ENCODE results near the gene SRGAP2C.
"Not testable (repeated sequence)": the region's sequence is repeated elsewhere in the genome, so short reads cannot be mapped to it uniquely, and the experiment has no call there.

SRGAP2C gene

GRCh38 chr1:121418369-121419049 is 233.7 kb downstream of the SRGAP2C start:
- peak; percentile 30 for DNase-seq (ENCODE audit: low read depth, low spot score)

DNA sequence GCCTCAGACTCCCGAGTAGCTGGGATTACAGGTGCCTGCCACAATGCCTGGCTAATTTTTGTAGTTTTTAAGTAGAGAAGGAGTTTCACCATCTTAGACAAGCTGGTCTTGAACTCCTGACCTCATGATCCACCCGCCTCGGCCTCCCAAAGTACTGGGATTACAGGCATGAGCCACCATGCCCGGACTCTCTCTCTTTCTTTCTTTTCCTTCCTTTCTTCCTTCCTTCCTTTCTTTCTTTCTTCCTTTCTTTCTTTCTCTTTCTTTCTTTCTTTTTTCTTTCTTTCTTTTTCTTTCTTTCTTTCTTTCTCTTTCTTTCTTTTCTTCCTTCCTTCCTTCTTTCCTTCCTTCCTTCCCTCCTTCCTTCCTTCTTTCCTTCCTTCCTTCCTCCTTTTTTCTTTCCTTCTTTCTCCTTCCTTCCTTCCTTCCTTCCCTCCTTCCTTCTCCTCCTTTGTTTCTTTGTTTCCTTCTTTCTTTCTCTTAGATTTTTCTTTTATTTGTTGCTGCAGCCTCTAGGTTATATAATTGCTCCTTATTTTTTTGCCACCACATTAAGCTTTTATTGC is 234.4 kb downstream of the SRGAP2C start:
- not testable (repeated sequence) for DNase-seq (ENCODE audit: low read depth, low spot score)

DNA sequence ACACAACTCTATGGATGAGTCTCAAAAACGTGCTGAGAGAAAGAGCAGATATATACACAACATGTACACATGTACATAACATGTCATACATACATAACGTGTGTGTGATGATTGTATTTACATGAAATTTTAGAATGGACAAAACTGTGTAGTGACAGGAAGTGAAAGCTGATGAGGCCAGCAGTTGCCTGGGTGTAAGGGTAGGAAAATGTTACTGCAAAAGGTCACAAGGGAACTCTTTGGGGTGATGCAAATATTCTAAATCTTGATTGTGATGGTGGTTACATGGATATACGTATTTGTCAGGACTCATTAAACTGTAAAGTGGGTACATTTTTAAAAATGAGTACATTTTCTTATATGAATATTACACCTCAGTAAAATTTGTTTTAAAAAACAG is 236.7 kb downstream of the SRGAP2C start:
- DNase-seq (ENCODE audit: low read depth, low spot score) = not testable (repeated sequence)

- DNase-seq (ENCODE audit: low read depth, low spot score) = not testable (repeated sequence)
These were observed 239.2 kb downstream of the SRGAP2C start for GRCh38 chr1:121423956-121424355.

DNA sequence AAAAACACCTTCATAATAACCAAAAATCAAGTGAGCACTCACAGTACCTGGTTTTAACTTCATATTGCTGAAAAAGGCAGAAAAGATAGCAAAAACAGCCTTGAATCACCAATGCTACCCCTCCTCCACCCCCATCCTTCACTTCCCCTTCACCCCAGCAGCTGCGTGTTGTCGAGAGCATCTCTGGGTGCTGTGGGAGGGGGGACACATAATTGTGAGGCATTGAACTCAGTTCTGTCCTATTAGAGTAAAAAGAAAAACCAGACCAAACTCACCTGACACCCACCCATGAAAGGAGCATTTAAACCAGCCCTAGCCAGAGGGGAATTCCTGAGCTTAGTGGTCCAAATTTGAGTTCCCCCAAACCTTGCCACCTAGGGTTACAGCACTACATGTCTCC is 248.7 kb downstream of the SRGAP2C start:
- DNase-seq (ENCODE audit: low read depth, low spot score) = not testable (repeated sequence)

DNA sequence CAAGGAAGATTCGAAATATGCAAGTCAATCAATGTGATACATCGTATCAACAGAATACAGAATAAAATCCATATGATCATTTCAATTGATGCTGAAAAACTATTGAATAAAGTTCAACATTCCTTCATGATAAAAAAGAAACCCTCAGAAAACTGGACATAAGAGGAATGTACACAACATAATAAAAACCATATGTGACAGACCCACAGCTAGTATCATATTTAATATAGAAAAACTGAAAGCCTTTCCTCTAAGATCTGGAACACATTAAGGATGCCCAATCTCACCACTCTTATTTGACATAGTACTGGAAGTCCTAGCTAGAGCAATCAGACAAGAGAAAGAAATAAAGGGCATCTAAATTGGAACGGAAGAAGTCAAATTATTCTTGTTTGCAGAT is 254.1 kb downstream of the SRGAP2C start:
- not testable (repeated sequence) for DNase-seq (ENCODE audit: low read depth, low spot score)

GRCh38 chr1:121440993-121441392 is 256.2 kb downstream of the SRGAP2C start:
- no peak for DNase-seq (ENCODE audit: low read depth, low spot score)

Data from ELF-1 (cell line).